Right atrium auricular region (tissue), 2 donors: Measurements from ENCODE around the gene ALG14. TPM values are rescaled to one million over a fixed set of nuclear protein-coding genes. Genes with fewer than 3 reads are reported as not detected.

Source experiments
- DNase-seq: peaks from one replicate; pipeline ENCODE4 v3.0.0-alpha.2; 2019; ENCODE audit warnings: low spot score
- H3K27ac ChIP-seq, 2 donors: fragments of 200-600 bp; sonication (generic); 1 replicate in 1 of 2; 2 replicates in 1 of 2; pipeline ENCODE4 v1.5.1; 2016 to 2019
- H3K27me3 ChIP-seq, 2 donors: fragments of 200-600 bp; sonication (generic); one replicate each; pipeline versions ENCODE4 v1.5.1 to v1.6.0; 2017 to 2019
- H3K36me3 ChIP-seq: fragments of 200-600 bp; sonication (generic); one replicate; pipeline ENCODE4 v1.5.1; 2016
- H3K4me1 ChIP-seq, 2 donors: fragments of 200-600 bp; sonication (generic); one replicate each; pipeline versions ENCODE4 v1.5.1 to v1.6.0; 2017 to 2019
- H3K4me3 ChIP-seq, 2 donors: fragments of 200-600 bp; sonication (generic); 1 replicate in 1 of 2; 2 replicates in 1 of 2; pipeline ENCODE4 v1.5.1; 2017 to 2019; ENCODE audit warnings: mild to moderate bottlenecking in 1 of 2, moderate library complexity in 1 of 2
- H3K9me3 ChIP-seq, 2 donors: fragments of 200-600 bp; sonication (generic); one replicate each; pipeline ENCODE4 v1.5.1; 2019
- total RNA-seq, 2 donors: library from RNA; depleted of rRNA; stranded (reverse); fragments of >200 nt; gene quantifications; one replicate each; pipeline ENCODE4 v1.1.0, GENCODE V29; 2016
- TF ChIP-seq, protein P1 (sequence below), 2 donors: fragments of 200-600 bp; sonication (generic); IDR thresholded peaks; one replicate each; pipeline ENCODE4 v1.5.1; 2019; ENCODE audit warnings: antibody characterized with exemption in 2 of 2

The ALG14 gene
- total RNA-seq, 2 donors from 2014 or later: 0.74 to 0.79 TPM

DNA sequence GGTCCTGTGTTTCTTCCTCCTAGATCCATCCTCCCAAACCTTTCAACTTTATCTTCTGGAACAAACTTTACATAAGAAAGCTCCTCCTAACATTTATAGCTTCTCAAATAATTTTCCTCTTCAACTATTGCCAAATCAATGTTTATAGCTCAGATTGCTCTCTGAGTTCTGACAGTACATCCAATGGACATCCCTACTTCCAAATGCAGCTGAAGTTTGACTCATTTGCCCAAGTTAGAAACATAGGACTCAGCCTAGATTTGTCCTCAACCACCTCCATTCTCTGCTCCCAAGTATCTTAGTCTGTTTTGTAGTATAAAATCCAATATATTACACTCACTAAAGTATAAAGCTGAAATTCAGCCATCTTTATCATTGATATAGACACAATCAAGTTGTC, 62.6 kb downstream of the ALG14 start:
- H3K9me3 ChIP-seq: no peaks in the 10 kb centered on the region
- TF ChIP-seq, protein P1, sequence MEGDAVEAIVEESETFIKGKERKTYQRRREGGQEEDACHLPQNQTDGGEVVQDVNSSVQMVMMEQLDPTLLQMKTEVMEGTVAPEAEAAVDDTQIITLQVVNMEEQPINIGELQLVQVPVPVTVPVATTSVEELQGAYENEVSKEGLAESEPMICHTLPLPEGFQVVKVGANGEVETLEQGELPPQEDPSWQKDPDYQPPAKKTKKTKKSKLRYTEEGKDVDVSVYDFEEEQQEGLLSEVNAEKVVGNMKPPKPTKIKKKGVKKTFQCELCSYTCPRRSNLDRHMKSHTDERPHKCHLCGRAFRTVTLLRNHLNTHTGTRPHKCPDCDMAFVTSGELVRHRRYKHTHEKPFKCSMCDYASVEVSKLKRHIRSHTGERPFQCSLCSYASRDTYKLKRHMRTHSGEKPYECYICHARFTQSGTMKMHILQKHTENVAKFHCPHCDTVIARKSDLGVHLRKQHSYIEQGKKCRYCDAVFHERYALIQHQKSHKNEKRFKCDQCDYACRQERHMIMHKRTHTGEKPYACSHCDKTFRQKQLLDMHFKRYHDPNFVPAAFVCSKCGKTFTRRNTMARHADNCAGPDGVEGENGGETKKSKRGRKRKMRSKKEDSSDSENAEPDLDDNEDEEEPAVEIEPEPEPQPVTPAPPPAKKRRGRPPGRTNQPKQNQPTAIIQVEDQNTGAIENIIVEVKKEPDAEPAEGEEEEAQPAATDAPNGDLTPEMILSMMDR (IDR thresholded peaks at IDR 0.05): no peak
- H3K27me3 ChIP-seq: no peaks in the 10 kb centered on the region
- no peaks in the 10 kb centered on the region for H3K36me3 ChIP-seq
- H3K4me1 ChIP-seq: peaks cover 0 to 17% of the 10 kb centered on the region in 2 donors
- H3K4me3 ChIP-seq: no peak overlapping the region
- H3K27ac ChIP-seq: no peak overlapping the region
- no peak for DNase-seq

DNA sequence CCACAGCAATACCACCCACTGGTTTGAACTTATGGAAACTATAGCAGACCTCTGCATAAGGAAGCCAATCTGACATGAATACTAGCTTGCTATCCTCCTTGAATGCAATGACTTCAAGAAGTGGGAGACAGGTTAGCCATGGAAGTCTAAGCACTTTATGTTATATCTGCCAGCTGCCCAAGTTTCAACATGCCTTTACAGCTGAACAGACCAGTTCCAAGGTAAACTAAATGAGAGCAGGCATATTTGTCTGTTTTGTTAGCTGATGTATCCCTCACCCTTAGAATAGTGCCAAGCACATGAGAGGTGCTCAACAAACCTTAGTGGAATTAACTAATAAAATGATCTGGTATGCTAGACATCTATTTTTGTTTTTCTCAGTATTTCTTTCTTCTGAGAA, 65.1 kb downstream of the ALG14 start:
- Histone ChIP-seq H3K9me3 (no peaks in the 10 kb centered on the region), H3K4me3 (no peak overlapping the region), H3K27me3 (no peaks in the 10 kb centered on the region), H3K4me1 (peaks cover 0 to 4% of the 10 kb centered on the region in 2 donors), H3K36me3 (no peaks in the 10 kb centered on the region), H3K27ac (no peak overlapping the region)
- DNase-seq: no peak
- TF ChIP-seq, protein P1 (IDR thresholded peaks at IDR 0.05): no peak

DNA sequence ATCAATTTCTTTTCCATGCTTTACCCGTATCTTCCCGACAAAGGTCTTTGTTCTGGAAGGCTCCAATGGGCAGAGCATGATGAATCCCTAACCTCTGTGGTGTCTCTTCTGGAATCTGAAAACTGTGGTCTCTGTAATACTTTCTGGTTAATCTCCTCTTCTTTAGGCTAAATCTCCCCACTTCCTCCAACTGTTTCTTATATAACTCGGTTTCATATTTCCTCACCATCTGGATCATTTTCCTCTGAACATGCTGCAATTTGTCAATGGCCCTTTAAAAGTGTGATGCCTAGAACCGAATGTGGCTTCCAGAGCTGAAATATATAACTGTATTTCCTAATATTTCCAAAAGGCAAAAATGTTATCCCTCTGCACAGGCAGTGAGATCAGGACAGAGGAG, 66.1 kb downstream of the ALG14 start:
- no peaks in the 10 kb centered on the region for H3K27me3 ChIP-seq

DNA sequence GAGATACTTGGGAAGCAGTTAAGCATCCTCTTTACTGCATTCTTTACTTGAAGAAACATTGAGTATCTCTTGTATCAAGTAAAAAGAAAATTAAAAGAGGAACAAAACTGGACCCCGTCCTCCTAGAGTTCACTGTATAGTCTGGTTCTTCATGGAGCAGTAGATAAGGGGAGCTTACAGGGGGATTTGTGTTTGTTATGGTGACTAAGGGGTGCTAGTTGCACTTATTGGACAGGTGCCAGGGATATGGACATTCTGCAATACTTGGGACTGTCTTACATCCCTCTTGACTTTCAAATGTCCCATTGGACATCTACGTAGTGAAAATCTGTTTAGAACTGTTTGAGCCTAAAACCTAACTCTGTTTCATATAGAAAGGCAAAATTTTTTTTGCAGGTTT, 67.2 kb downstream of the ALG14 start:
- no peak for DNase-seq
- Histone ChIP-seq H3K36me3 (no peaks in the 10 kb centered on the region), H3K27ac (no peak overlapping the region), H3K27me3 (no peaks in the 10 kb centered on the region), H3K9me3 (no peaks in the 10 kb centered on the region), H3K4me1 (peaks cover 0 to 12% of the 10 kb centered on the region in 2 donors), H3K4me3 (no peak overlapping the region)
- TF ChIP-seq, protein P1 (IDR thresholded peaks at IDR 0.05): no peak

More for the DNA sequence above, 66.1 kb downstream of the ALG14 start:
- TF ChIP-seq, protein P1 (IDR thresholded peaks at IDR 0.05): no peak
- DNase-seq: no peak
- H3K36me3 ChIP-seq: no peaks in the 10 kb centered on the region
- H3K27ac ChIP-seq: no peak overlapping the region
- no peaks in the 10 kb centered on the region for H3K9me3 ChIP-seq
- H3K4me1 ChIP-seq: peaks cover 0 to 12% of the 10 kb centered on the region in 2 donors
- no peak overlapping the region for H3K4me3 ChIP-seq

DNA sequence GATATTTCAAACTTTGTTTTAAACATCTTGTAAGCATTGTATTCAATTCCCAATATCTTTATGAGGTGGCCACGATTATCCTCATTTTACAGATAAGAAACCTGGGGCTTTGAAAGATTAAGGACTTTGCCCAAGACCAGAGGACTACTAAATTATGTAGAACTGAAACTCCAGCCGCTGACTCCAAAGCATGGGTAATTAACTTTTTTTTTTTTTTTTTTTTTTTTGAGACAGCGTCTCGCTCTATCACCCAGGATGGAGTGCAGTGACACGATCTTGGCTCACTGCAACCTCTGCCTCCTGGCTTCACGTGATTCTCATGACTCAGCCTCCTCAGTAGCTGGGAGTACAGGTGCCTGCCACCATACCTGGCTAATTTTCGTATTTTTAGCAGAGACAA, 68.7 kb downstream of the ALG14 start:
- Histone ChIP-seq H3K27ac (no peak overlapping the region), H3K27me3 (no peaks in the 10 kb centered on the region), H3K4me3 (no peak overlapping the region), H3K4me1 (peaks cover 0 to 16% of the 10 kb centered on the region in 2 donors), H3K9me3 (no peaks in the 10 kb centered on the region), H3K36me3 (no peaks in the 10 kb centered on the region)
- no peak for DNase-seq
- TF ChIP-seq, protein P1 (IDR thresholded peaks at IDR 0.05): no peak

DNA sequence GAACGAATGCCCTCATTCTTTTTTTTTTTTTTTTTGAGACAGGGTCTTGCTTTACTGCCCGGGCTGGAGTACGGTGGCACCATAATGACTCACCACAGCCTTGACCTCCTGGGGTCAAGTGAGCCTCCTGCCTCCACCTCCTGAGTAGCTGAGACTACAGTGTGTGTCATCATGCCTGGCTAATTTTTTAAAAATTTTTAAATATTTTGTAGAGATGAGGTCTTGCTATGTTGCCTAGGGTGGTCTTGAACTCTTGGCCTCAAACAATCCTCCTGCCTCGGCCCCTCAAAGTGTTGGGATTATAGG, 69.4 kb downstream of the ALG14 start:
- Histone ChIP-seq H3K36me3 (no peaks in the 10 kb centered on the region), H3K4me3 (no peak overlapping the region), H3K27me3 (no peaks in the 10 kb centered on the region), H3K27ac (no peak overlapping the region), H3K9me3 (no peaks in the 10 kb centered on the region), H3K4me1 (peaks cover 0 to 16% of the 10 kb centered on the region in 2 donors)
- DNase-seq: no peak
- TF ChIP-seq, protein P1 (IDR thresholded peaks at IDR 0.05): no peak
